ENCODE data around the gene FEZF1. TPM values are rescaled to one million over a fixed set of nuclear protein-coding genes. Genes with fewer than 3 reads are reported as not detected.

Gene FEZF1
- total RNA-seq, 6 experiments from 2014 or later, result not detected

DNA sequence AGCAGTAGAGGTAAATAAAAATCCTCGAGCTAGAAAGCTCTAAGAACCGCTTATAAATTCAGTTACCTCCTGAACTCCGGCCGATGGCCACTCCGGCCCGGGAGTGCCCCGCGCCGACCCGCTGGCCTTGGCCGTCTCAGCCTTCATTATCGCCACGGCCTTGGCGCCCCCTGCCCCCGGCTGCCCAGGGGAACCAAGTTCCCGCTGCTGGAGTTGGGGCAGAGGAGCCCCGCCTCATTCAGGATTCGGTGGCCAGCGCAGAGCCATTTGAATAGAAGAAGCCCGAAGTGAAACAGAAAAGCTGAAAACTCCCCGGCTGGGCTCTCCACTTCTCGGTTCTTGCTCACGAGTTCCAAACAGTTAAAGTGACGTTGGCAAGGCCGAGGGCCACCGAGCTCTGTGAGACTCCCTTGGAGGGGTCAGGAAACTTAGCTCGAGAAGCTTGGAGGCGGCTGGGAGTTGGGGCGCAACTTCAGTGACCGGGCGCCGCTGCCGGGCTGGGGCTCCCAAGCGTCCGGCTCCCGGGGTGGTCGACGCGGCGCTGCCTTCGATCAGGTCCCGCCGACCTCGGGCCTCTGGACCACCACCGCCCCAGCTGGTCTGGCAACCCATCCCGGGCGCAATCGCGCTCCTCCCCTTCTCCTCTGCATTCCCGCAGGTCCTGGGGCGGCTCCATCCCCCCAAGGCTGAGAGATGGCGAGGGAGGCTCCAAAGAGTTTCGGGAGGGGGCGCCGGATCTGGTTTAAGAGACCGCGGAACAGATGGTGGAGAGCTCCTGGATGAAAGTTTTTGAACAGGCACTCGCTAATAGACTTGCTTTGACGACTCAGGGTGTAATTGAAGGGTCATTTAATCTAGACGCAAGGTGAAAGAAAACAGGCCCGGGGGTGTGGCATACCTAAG is 5.8 kb upstream of the FEZF1 start:
- intact Hi-C loops (cut with DNase I), result no loop called here
- H3K27ac ChIP-seq, result no peak overlapping the region
- H3K4me1 ChIP-seq, result peaks cover 0 to 18% (median 3%) of the 10 kb centered on the region in 4 donors
- H3K27me3 ChIP-seq, result peaks cover 12 to 80% of the 10 kb centered on the region in 2 donors
- peak overlapping the region; percentile 25 to 30 (median 29) for H3K4me3 ChIP-seq
- DNase-seq (peak in 1 of 3 donors; percentile 20), ATAC-seq (peak; percentile 38 to 66 (median 50))
- TF ChIP-seq, protein P1, sequence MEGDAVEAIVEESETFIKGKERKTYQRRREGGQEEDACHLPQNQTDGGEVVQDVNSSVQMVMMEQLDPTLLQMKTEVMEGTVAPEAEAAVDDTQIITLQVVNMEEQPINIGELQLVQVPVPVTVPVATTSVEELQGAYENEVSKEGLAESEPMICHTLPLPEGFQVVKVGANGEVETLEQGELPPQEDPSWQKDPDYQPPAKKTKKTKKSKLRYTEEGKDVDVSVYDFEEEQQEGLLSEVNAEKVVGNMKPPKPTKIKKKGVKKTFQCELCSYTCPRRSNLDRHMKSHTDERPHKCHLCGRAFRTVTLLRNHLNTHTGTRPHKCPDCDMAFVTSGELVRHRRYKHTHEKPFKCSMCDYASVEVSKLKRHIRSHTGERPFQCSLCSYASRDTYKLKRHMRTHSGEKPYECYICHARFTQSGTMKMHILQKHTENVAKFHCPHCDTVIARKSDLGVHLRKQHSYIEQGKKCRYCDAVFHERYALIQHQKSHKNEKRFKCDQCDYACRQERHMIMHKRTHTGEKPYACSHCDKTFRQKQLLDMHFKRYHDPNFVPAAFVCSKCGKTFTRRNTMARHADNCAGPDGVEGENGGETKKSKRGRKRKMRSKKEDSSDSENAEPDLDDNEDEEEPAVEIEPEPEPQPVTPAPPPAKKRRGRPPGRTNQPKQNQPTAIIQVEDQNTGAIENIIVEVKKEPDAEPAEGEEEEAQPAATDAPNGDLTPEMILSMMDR (IDR thresholded peaks at IDR 0.05), result no peak
- TF ChIP-seq POLR2A (IDR thresholded peaks at IDR 0.05), result no peak
- no peaks in the 10 kb centered on the region for H3K36me3 ChIP-seq
- 4% methylated on average over 44 of the region's 61 CpGs for WGBS (ENCODE audit: insufficient coverage, low coverage, low lambda C conversion rate, missing lambda C conversion rate)
- H3K9me3 ChIP-seq, result no peaks in the 10 kb centered on the region

DNA sequence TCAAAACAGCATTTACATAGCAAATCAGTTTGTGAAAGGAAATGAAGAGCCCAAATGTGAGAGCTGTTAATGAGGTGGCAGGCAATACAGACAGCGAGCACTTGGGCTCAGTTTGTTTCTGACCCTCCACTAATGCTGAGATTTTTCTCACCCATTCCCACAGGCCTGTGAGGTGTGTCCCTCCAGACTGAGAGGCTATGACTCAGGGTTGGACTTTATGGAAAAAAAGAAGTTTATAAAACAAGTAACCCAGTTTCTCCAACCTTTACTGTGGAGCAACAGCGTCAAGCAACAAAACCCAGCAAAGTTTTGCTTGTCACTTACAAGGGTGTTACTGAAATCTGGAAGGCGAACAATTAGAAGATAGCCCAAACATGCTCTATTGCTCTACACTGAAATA is 4.9 kb upstream of the FEZF1 start:
- ATAC-seq, result no peak
- H3K4me1 ChIP-seq, result peaks cover 0 to 23% (median 6%) of the 10 kb centered on the region in 4 donors
- 19% methylated on average over 3 of the region's 3 CpGs for WGBS (ENCODE audit: insufficient coverage, low coverage, low lambda C conversion rate, missing lambda C conversion rate)
- no peaks in the 10 kb centered on the region for H3K36me3 ChIP-seq
- no peak overlapping the region for H3K4me3 ChIP-seq
- no peak for DNase-seq
- TF ChIP-seq, protein P1 (IDR thresholded peaks at IDR 0.05), result no peak
- TF ChIP-seq POLR2A (IDR thresholded peaks at IDR 0.05), result no peak
- no peak overlapping the region for H3K27ac ChIP-seq
- intact Hi-C loops (cut with DNase I), result no loop called here
- peaks cover 12 to 81% of the 10 kb centered on the region in 2 donors for H3K27me3 ChIP-seq
- H3K9me3 ChIP-seq, result no peaks in the 10 kb centered on the region

DNA sequence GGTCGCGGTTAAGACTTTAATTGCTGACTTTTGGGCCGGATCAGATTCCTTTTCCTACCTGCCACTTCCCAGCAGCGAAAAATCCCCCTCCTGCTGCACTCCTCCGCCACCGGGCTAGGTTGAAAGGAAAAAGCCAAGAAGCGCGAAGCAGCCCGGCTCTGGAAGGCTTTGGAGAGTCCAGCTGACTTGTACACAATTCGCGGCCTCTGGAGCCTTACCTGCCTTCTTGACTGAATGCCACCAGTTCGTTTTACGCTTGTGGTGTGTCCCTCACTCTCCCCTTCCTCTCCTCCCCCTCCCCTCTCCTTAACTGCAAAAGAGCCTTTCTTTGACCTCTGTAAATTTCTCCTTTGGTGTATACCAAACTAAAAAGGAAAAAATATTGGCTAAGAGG is 2.7 kb upstream of the FEZF1 start:
- Histone ChIP-seq H3K9me3 (no peaks in the 10 kb centered on the region), H3K4me1 (peaks cover 0 to 31% (median 10%) of the 10 kb centered on the region in 4 donors), H3K36me3 (no peaks in the 10 kb centered on the region), H3K27ac (no peak overlapping the region), H3K27me3 (peaks cover 12 to 73% of the 10 kb centered on the region in 2 donors), H3K4me3 (no peak overlapping the region)
- DNase-seq (no peak), ATAC-seq (no peak)
- no peak for TF ChIP-seq POLR2A (IDR thresholded peaks at IDR 0.05)
- TF ChIP-seq, protein P1 (IDR thresholded peaks at IDR 0.05), result no peak
- 13% methylated on average over 3 of the region's 13 CpGs for WGBS (ENCODE audit: insufficient coverage, low coverage, low lambda C conversion rate, missing lambda C conversion rate)
- intact Hi-C loops (cut with DNase I), result no loop called here

DNA sequence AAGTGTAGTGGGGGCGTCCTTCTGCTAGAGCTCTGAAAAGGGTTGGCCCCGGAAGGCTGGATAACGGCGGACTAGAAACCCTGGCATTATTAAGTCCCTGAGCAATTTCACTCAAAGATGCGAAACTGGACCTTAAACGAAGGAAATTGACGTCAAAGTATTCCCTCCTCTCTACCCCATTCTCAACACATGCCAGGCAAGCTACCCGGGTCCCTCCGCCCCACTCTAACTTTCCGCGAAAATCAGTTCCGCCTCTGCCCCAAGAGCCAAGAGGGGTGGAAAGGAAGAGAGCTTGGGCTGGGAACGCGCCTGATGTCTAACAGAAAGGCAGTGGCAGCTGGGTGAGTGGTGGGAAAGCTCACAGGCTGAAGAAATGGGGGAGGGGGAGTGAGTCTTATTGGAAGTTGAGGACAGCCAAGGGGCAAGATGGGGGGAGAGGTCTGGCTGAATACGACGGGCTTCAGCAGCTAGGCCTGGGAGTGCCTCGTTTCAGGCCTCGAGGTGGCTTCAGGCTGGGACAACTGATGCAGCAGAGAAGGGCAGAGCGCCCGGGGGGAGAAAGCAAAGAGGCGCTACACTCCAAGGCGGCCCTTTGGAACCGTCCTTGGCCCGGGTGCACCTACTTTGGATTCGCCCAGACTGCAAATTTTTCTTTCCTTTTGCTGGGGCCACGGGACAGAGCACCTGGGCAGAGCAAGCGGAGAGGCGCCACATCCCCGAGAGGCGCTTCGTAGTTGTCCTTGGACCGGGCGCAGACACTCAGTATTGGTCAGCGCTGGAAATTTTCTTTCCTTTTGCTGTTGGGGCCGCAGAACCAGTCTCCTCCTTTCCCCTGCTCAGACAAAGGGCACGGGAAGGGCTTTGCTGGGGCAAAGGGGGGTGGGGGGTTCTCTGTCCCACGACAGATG is 2.0 kb upstream of the FEZF1 start:
- WGBS (ENCODE audit: insufficient coverage, low coverage, low lambda C conversion rate, missing lambda C conversion rate), result 13% methylated on average over 27 of the region's 37 CpGs
- H3K4me1 ChIP-seq, result peaks cover 0 to 31% (median 10%) of the 10 kb centered on the region in 4 donors
- no peak overlapping the region for H3K4me3 ChIP-seq
- intact Hi-C loops (cut with DNase I), result no loop called here
- peaks cover 16 to 73% of the 10 kb centered on the region in 2 donors for H3K27me3 ChIP-seq
- DNase-seq (no peak), ATAC-seq (no peak)
- H3K36me3 ChIP-seq, result no peaks in the 10 kb centered on the region
- no peak for TF ChIP-seq POLR2A (IDR thresholded peaks at IDR 0.05)
- TF ChIP-seq, protein P1 (IDR thresholded peaks at IDR 0.05), result no peak
- no peak overlapping the region for H3K27ac ChIP-seq
- no peaks in the 10 kb centered on the region for H3K9me3 ChIP-seq

All from right lobe of liver (tissue), 6 donors.